NCI-H2081 (cell line): ENCODE measurements around the gene HMMR.
A peak's percentile ranks its signal among the peaks of the same experiment; 100 is the strongest.
"Not testable (repeated sequence)": the region's sequence is repeated elsewhere in the genome, so short reads cannot be mapped to it uniquely, and the experiment has no call there.

Source experiments
- DNase-seq, 2 experiments: peaks; one replicate each; lab custom pipeline; 2025; lab: John Stamatoyannopoulos, UW

HMMR gene

GRCh38 chr5:163460562-163461171 is at the start of gene HMMR:
HMMR (plus strand) TSS chr5:163460632; CDS start chr5:163460693, 61 bp downstream.
- DNase-seq: peak; percentile 57 to 75

GRCh38 chr5:163415673-163416072 is 44.8 kb upstream of the HMMR start:
- not testable (repeated sequence) for DNase-seq

- no peak for DNase-seq
Measured at GRCh38 chr5:163424836-163425235, 35.6 kb upstream of the HMMR start.

GRCh38 chr5:163426128-163426527 is 34.3 kb upstream of the HMMR start:
- not testable (repeated sequence) for DNase-seq

GRCh38 chr5:163432544-163432943 is 27.9 kb upstream of the HMMR start:
- no peak for DNase-seq

- no peak for DNase-seq
Measured at GRCh38 chr5:163433271-163433670, 27.2 kb upstream of the HMMR start.

- DNase-seq: peak in 1 of 2 experiments; percentile 9
Measured at GRCh38 chr5:163434401-163434866, 26.0 kb upstream of the HMMR start.

- no peak for DNase-seq
Measured at GRCh38 chr5:163436515-163436914, 23.9 kb upstream of the HMMR start.

- DNase-seq: no peak
Measured at GRCh38 chr5:163437011-163437308, 23.5 kb upstream of the HMMR start.

GRCh38 chr5:163437309-163438182 is 22.9 kb upstream of the HMMR start, which contains the start of gene CCNG1:
CCNG1 (plus strand) TSS chr5:163437595; CDS start chr5:163439257, 1,662 bp downstream.
- peak; percentile 97 to 98 for DNase-seq

GRCh38 chr5:163439092-163439425 is 21.4 kb upstream of the HMMR start:
- DNase-seq: peak in 1 of 2 experiments; percentile 13

- DNase-seq: no peak
Measured at GRCh38 chr5:163440954-163441353, 19.5 kb upstream of the HMMR start.

GRCh38 chr5:163444526-163444925 is 15.9 kb upstream of the HMMR start:
- no peak for DNase-seq

GRCh38 chr5:163445345-163445744 is 15.1 kb upstream of the HMMR start:
- no peak for DNase-seq

- DNase-seq: no peak
Measured at GRCh38 chr5:163447191-163447590, 13.2 kb upstream of the HMMR start.

GRCh38 chr5:163447875-163448274 is 12.6 kb upstream of the HMMR start:
- DNase-seq: no peak

GRCh38 chr5:163448491-163448890 is 11.9 kb upstream of the HMMR start:
- no peak for DNase-seq

- no peak for DNase-seq
Measured at GRCh38 chr5:163451489-163451888, 8.9 kb upstream of the HMMR start.

- no peak for DNase-seq
Measured at GRCh38 chr5:163453705-163454104, 6.7 kb upstream of the HMMR start.

- not testable (repeated sequence) for DNase-seq
Measured at GRCh38 chr5:163455406-163455805, 5.0 kb upstream of the HMMR start.

GRCh38 chr5:163456029-163456589 is 4.3 kb upstream of the HMMR start:
- DNase-seq: no peak

- DNase-seq: no peak
Measured at GRCh38 chr5:163456840-163457239, 3.6 kb upstream of the HMMR start.

GRCh38 chr5:163458778-163459385 is 1.6 kb upstream of the HMMR start:
- DNase-seq: no peak
